ENCODE measurements around the gene RAB1B. TPM values are rescaled to one million over a fixed set of nuclear protein-coding genes. Genes with fewer than 3 reads are reported as not detected.
"Not testable (repeated sequence)": the region's sequence is repeated elsewhere in the genome, so short reads cannot be mapped to it uniquely, and the experiment has no call there.

RAB1B gene
- total RNA-seq, 1 donor from 2014 or later: 85.4 TPM

DNA sequence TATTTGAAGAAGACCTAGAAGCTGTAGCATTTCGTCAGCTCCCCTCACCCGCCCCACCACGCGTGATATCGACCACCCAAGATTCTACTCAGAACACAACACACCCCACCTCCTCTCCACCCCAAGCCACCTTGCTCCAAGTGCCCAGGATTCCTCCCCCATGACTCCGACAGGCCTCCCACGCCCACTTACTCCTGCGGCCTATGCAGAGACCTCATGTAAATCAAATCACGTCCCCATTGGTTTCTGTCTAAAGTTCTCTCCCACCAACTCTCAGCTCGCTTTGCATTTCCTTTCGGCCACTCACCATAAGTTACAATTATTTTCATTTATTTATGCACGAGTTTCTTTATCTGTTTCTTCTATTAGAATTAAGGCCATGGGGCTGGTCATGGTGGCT is 34.2 kb downstream of the RAB1B start:
- no peak overlapping the region for H3K4me3 Mint-ChIP-seq (ENCODE audit: unreplicated experiment)
- H3K27me3 Mint-ChIP-seq (ENCODE audit: unreplicated experiment): peaks cover under 1% of the 10 kb centered on the region
- H3K4me1 Mint-ChIP-seq (ENCODE audit: low read depth, unreplicated experiment): no peaks in the 10 kb centered on the region
- no peaks in the 10 kb centered on the region for H3K9me3 Mint-ChIP-seq (ENCODE audit: unreplicated experiment)
- peak overlapping the region; percentile 23 for H3K27ac Mint-ChIP-seq (ENCODE audit: unreplicated experiment)
- no peaks in the 10 kb centered on the region for H3K36me3 Mint-ChIP-seq (ENCODE audit: unreplicated experiment)
- TF ChIP-seq CTCF (IDR thresholded peaks at IDR 0.05; ENCODE audit: partially characterized antibody, unreplicated experiment): no peak
- DNase-seq: no peak

- DNase-seq: no peak
- H3K9me3 Mint-ChIP-seq (ENCODE audit: unreplicated experiment): peaks cover 7% of the 10 kb centered on the region
- peaks cover 10% of the 10 kb centered on the region for H3K27me3 Mint-ChIP-seq (ENCODE audit: unreplicated experiment)
- peak overlapping the region; percentile 84 for H3K27ac Mint-ChIP-seq (ENCODE audit: unreplicated experiment)
- no peaks in the 10 kb centered on the region for H3K36me3 Mint-ChIP-seq (ENCODE audit: unreplicated experiment)
- peaks cover 26% of the 10 kb centered on the region for H3K4me1 Mint-ChIP-seq (ENCODE audit: low read depth, unreplicated experiment)
- peak overlapping the region; percentile 30 for H3K4me3 Mint-ChIP-seq (ENCODE audit: unreplicated experiment)
- TF ChIP-seq CTCF (IDR thresholded peaks at IDR 0.05; ENCODE audit: partially characterized antibody, unreplicated experiment): no peak
Measured at GRCh38 chr11:66309475-66309874, 41.0 kb downstream of the RAB1B start.

GRCh38 chr11:66310324-66310723 is 41.9 kb downstream of the RAB1B start:
- Mint-ChIP-seq H3K9me3 (ENCODE audit: unreplicated experiment) (peaks cover 10% of the 10 kb centered on the region), H3K27ac (ENCODE audit: unreplicated experiment) (no peak overlapping the region), H3K27me3 (ENCODE audit: unreplicated experiment) (peaks cover 12% of the 10 kb centered on the region), H3K4me1 (ENCODE audit: low read depth, unreplicated experiment) (peaks cover 30% of the 10 kb centered on the region), H3K4me3 (ENCODE audit: unreplicated experiment) (peak overlapping the region; percentile 30), H3K36me3 (ENCODE audit: unreplicated experiment) (no peaks in the 10 kb centered on the region)
- DNase-seq: no peak
- no peak for TF ChIP-seq CTCF (IDR thresholded peaks at IDR 0.05; ENCODE audit: partially characterized antibody, unreplicated experiment)

DNA sequence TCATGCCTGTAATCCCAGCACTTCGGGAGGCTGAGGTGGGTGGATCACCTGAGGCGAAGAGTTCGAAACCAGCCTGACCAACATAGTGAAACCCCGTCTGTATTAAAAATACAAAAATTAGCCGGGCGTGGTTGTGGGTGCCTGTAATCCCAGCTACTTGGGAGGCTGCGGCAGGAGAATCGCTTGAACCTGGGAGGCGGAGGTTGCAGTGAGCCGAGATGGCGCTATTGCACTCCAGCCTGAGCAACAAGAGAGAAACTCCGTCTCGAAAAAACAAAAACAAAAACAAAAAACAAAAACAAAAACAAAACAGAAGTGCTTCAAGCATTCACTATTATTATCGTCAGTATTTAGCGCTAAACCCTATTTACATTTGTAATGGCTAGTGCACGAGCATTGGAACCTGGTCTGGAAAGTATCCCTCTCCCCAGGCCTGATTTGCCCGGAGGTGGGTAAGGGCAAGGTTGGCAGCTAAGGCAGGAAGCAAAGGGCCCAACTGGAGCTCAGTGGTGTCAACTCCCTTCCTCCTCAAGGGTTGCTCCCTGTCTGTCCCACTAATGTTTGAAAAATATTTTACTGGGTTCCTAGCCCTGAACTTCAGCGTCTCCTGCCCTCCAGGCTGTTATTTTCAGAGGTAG is 42.5 kb downstream of the RAB1B start:
- DNase-seq; H3K36me3 Mint-ChIP-seq (ENCODE audit: unreplicated experiment): not testable (repeated sequence)
- H3K4me3 Mint-ChIP-seq (ENCODE audit: unreplicated experiment): peak overlapping the region; percentile 94
- H3K27me3 Mint-ChIP-seq (ENCODE audit: unreplicated experiment): peaks cover 17% of the 10 kb centered on the region
- peaks cover 35% of the 10 kb centered on the region for H3K4me1 Mint-ChIP-seq (ENCODE audit: low read depth, unreplicated experiment)
- H3K9me3 Mint-ChIP-seq (ENCODE audit: unreplicated experiment): peaks cover 11% of the 10 kb centered on the region
- peak overlapping the region; percentile 98 for H3K27ac Mint-ChIP-seq (ENCODE audit: unreplicated experiment)

DNA sequence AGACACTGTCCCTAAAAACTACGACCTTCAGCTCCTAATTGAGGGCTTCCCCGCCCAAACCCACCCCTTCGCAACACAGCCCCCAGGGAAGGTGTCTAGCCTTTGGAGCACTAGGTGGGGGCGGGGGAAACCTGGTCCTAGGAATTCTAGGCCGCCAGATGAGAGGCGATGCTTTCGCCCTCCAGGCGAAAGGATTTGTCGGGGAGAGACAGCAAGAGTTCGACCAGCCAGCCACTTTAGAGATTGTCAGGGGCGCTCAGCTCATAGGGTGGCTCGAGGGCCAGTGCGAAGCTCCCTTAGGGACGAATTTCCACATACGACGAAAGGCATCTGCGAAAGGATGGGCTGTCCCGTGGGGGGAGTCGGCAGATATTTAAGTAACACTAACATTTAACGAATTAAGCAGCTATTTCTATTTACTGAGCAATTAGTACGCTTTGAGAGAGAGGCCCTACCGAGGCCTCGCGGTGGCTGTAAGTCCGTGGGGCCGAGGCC is 43.1 kb downstream of the RAB1B start:
- Mint-ChIP-seq H3K27me3 (ENCODE audit: unreplicated experiment) (peaks cover 17% of the 10 kb centered on the region), H3K9me3 (ENCODE audit: unreplicated experiment) (peaks cover 11% of the 10 kb centered on the region), H3K4me1 (ENCODE audit: low read depth, unreplicated experiment) (peaks cover 39% of the 10 kb centered on the region), H3K4me3 (ENCODE audit: unreplicated experiment) (peak overlapping the region; percentile 94), H3K36me3 (ENCODE audit: unreplicated experiment) (no peaks in the 10 kb centered on the region), H3K27ac (ENCODE audit: unreplicated experiment) (peak overlapping the region; percentile 98)
- peak; percentile 46 for TF ChIP-seq CTCF (IDR thresholded peaks at IDR 0.05; ENCODE audit: partially characterized antibody, unreplicated experiment)
- peak; percentile 60 for DNase-seq
